ENCODE results near the gene GOLGB1. TPM values are rescaled to one million over a fixed set of nuclear protein-coding genes. Genes with fewer than 3 reads are reported as not detected.

Gene GOLGB1
- total RNA-seq, 4 donors from 2014 or later: 32.6 to 78.3 (median 54.9) TPM

- Histone ChIP-seq H3K9me3 (no peaks in the 10 kb centered on the region), H3K27ac (no peak overlapping the region), H3K27me3 (no peaks in the 10 kb centered on the region), H3K4me1 (no peaks in the 10 kb centered on the region), H3K4me3 (no peak overlapping the region), H3K36me3 (no peaks in the 10 kb centered on the region)
- intact Hi-C loops (cut with DNase I; ENCODE audit: low total_unique reads): no loop called here
- no peak for TF ChIP-seq POLR2A (IDR thresholded peaks at IDR 0.05)
- TF ChIP-seq CTCF (IDR thresholded peaks at IDR 0.05): no peak
- no peak for DNase-seq
These were observed 84.1 kb downstream of the GOLGB1 start for GRCh38 chr3:121665488-121665887.

- Histone ChIP-seq H3K27me3 (no peaks in the 10 kb centered on the region), H3K9me3 (no peaks in the 10 kb centered on the region), H3K36me3 (no peaks in the 10 kb centered on the region), H3K4me3 (no peak overlapping the region), H3K27ac (no peak overlapping the region), H3K4me1 (no peaks in the 10 kb centered on the region)
- DNase-seq: no peak
- TF ChIP-seq CTCF (IDR thresholded peaks at IDR 0.05) (no peak), POLR2A (IDR thresholded peaks at IDR 0.05) (no peak)
- intact Hi-C loops (cut with DNase I; ENCODE audit: low total_unique reads): no loop called here
These were observed 86.2 kb downstream of the GOLGB1 start for GRCh38 chr3:121663171-121663847.

GRCh38 chr3:121662742-121663141, 86.8 kb downstream of the GOLGB1 start:
- no peak overlapping the region for H3K27ac ChIP-seq
- no peak overlapping the region for H3K4me3 ChIP-seq
- no peaks in the 10 kb centered on the region for H3K27me3 ChIP-seq
- no peaks in the 10 kb centered on the region for H3K9me3 ChIP-seq
- DNase-seq: no peak
- H3K36me3 ChIP-seq: no peaks in the 10 kb centered on the region
- TF ChIP-seq POLR2A (IDR thresholded peaks at IDR 0.05) (no peak), CTCF (IDR thresholded peaks at IDR 0.05) (no peak)
- no peaks in the 10 kb centered on the region for H3K4me1 ChIP-seq
- intact Hi-C loops (cut with DNase I; ENCODE audit: low total_unique reads): no loop called here

- Histone ChIP-seq H3K9me3 (no peaks in the 10 kb centered on the region), H3K27me3 (no peaks in the 10 kb centered on the region), H3K4me1 (no peaks in the 10 kb centered on the region), H3K4me3 (no peak overlapping the region), H3K36me3 (no peaks in the 10 kb centered on the region), H3K27ac (peak overlapping the region in 1 of 2 donors; percentile 50)
- intact Hi-C loops (cut with DNase I; ENCODE audit: low total_unique reads): no loop called here
- TF ChIP-seq CTCF (IDR thresholded peaks at IDR 0.05) (no peak), POLR2A (IDR thresholded peaks at IDR 0.05) (no peak)
- DNase-seq: no peak
These were observed 88.2 kb downstream of the GOLGB1 start for GRCh38 chr3:121661376-121661775.

- H3K4me1 ChIP-seq: no peaks in the 10 kb centered on the region
- H3K36me3 ChIP-seq: no peaks in the 10 kb centered on the region
- H3K27ac ChIP-seq: peak within 1 kb of the TSS in 1 of 2 donors; percentile 50
- intact Hi-C loops (cut with DNase I; ENCODE audit: low total_unique reads): no loop called here
- H3K27me3 ChIP-seq: no peaks in the 10 kb centered on the region
- H3K4me3 ChIP-seq: no peak within 1 kb of the TSS
- TF ChIP-seq POLR2A (IDR thresholded peaks at IDR 0.05): peak in 1 of 2 donors; percentile 27
- no peak for TF ChIP-seq CTCF (IDR thresholded peaks at IDR 0.05)
- no peaks in the 10 kb centered on the region for H3K9me3 ChIP-seq
- DNase-seq: peak in 1 of 2 donors; percentile 18
These were observed 89.0 kb downstream of the GOLGB1 start, which contains the start of gene HCLS1 for GRCh38 chr3:121660356-121661171. HCLS1 (minus strand) TSS chr3:121660903; CDS start chr3:121658347, 2,556 bp downstream.
